ENCODE data around the gene LDB2. TPM values are rescaled to one million over a fixed set of nuclear protein-coding genes. Genes with fewer than 3 reads are reported as not detected.
"Not testable (repeated sequence)": the region's sequence is repeated elsewhere in the genome, so short reads cannot be mapped to it uniquely, and the experiment has no call there.

Gene LDB2
- polyA plus RNA-seq (2012; ENCODE audit: missing spikeins), result not detected

DNA sequence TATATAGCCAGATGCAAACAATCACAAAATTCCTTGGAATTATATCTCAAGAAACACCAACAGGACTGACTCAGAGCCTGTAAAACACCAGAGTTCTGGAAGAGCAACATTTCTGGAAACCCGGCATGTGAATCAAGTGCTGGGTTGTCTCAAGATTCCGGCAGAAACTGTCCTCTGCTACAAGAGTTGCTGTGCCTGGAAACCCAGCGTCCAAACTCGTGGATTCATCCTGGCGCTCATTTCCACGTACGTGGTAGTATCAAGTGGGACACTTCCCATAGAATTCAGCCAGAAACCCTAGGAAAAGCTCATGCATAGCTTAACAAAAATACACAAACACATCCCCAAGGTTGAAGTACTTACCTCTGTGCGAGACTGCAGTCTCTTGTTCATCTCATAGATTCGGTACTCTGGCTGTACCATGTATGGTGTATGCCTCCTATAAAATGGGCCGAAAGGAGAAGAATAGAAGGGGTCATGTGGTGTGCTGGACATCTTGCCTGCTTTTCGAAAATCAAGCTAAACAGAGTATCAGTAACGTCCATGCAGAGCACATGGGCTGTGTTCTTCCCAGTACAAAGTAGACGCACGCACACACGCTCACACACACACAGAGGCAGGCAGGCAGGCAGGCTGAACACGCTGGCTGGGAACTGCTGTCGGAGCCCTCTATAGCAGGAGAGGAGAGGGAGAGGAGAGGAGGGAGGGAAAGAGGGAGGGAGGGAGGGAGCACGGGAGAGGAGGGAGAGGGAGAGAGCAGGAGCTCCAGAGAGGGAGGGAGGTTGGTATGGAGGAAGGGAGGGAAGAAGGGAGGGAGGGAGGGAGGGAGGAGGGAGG lies at the start of gene LDB2:
Gene LDB2, minus strand, starts transcription at position 655 of the 837 bp plus-strand sequence.
- DNase-seq (ENCODE audit: insufficient read length), result no peak
- TF ChIP-seq POLR2A (IDR thresholded peaks at IDR 0.05; ENCODE audit: low read depth, low read length) (no peak), POLR2AphosphoS5 (IDR thresholded peaks at IDR 0.05; ENCODE audit: low read depth, low read length) (no peak), TAF1 (IDR thresholded peaks at IDR 0.05; ENCODE audit: borderline replicate concordance, low read depth, low read length) (no peak)
- FAIRE-seq, result no peak

DNA sequence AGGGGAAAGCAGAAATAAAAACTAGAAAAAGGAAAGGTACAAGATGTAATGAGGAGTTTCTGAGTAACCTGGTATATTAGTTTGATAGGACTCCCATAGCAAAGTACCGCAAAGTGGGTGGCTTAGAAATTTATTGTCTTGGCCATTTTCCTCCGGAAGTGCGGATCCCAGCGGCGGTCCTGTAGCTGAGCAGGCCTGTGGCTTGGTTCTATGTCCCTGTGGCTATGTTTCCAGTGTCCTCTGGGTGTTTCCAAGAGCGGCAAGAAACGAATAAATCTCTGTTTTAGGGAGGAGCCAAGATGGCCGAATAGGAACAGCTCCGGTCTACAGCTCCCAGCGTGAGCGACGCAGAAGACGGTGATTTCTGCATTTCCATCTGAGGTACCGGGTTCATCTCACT lies 44.0 kb upstream of the LDB2 start:
- FAIRE-seq, result no peak
- TF ChIP-seq POLR2A (IDR thresholded peaks at IDR 0.05; ENCODE audit: low read depth, low read length), result no peak
- TF ChIP-seq TAF1 (IDR thresholded peaks at IDR 0.05; ENCODE audit: borderline replicate concordance, low read depth, low read length), result no peak
- no peak for TF ChIP-seq POLR2AphosphoS5 (IDR thresholded peaks at IDR 0.05; ENCODE audit: low read depth, low read length)
- DNase-seq (ENCODE audit: insufficient read length), result no peak

DNA sequence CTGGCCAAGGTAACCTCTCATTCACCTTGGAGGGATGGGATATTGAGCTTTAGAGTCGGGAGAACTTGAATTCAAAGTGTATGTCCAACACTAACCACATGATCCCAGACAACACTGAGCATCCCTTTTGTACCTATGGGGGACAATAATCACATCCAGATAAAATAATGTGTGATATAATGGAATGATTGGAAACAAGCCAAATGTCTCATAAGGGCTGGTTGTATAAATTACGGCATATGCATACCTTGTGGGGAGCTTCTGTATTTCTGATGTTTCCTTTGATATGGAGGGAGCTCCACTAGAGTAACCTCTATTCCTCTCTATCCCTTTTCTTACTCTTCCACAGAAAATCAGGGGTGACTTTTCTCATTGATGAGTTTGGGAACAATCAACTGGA lies 40.7 kb upstream of the LDB2 start:
- no peak for FAIRE-seq
- no peak for DNase-seq (ENCODE audit: insufficient read length)
- no peak for TF ChIP-seq POLR2A (IDR thresholded peaks at IDR 0.05; ENCODE audit: low read depth, low read length)

DNA sequence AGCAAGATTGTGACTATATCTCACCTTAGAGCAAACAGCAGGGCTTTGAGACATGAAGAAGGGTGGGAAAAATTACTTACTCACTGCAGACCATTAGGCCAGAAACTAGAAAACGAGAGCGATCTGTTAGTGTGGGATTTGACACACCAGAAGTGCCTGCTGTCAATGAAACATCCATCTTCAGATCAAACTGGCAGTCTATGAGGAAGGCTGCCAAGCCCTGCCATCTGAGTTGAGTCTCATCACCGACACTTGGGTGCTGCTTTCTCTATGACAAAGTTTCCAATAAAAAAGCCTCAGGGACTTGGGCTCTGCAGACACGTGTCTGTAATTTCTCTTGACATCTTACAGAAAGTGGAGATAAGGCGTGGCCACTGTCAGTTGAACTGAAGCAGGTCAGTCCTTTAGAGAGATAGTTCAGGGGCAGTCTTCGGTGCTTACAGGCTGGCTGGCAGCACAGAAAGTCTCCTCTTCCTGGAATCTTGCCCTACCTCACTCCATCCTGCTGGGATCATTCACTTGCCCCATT lies 40.1 kb upstream of the LDB2 start:
- no peak for TF ChIP-seq TAF1 (IDR thresholded peaks at IDR 0.05; ENCODE audit: borderline replicate concordance, low read depth, low read length)
- no peak for TF ChIP-seq POLR2AphosphoS5 (IDR thresholded peaks at IDR 0.05; ENCODE audit: low read depth, low read length)
- no peak for TF ChIP-seq POLR2A (IDR thresholded peaks at IDR 0.05; ENCODE audit: low read depth, low read length)
- FAIRE-seq, result no peak
- no peak for DNase-seq (ENCODE audit: insufficient read length)

DNA sequence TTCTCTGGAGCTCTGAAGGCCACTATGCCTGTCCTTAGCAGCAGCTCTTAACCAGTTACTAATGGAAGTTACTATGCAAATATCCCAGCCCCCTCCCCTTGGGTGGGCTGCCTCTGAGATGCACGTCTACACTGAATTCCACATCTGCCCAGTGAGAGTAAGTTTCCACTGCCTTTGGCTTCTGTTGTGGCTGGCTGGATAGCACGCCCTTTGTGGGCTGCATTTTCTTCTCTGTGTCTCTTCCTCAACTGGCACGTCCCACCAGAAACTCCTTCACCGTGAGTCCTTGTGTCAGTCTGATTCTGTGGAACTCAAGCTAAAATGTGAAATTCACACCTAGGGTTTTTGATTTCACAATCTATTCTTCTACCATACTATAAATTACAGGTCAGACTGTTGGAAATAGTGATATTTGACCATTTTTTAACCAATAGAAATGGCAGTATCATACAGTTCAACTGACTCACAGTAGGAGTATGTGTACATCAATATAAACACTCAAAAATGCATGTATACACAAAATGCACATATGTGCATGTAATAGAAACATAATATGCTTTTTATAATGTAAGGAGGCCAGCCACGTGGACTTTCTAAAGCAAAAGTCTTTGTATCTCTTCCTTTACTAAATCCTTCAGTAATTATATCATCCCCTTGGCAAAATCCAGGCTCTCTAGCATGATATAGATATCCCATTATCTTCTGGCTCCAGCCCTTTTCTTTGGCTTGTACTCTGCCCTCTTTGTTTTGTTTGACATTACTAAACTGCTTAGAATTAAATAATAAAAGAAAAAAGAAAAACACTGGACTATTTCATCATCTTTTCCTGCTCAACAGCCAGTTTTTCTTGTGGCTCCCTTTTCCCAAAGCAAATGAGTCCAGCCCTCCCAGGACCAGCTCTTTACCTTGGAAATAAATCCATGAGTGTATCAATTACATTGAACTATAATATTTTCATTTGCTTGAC lies 33.2 kb upstream of the LDB2 start:
- TF ChIP-seq TAF1 (IDR thresholded peaks at IDR 0.05; ENCODE audit: borderline replicate concordance, low read depth, low read length) (no peak), POLR2A (IDR thresholded peaks at IDR 0.05; ENCODE audit: low read depth, low read length) (no peak), POLR2AphosphoS5 (IDR thresholded peaks at IDR 0.05; ENCODE audit: low read depth, low read length) (no peak)
- FAIRE-seq, result peak; percentile 33
- DNase-seq (ENCODE audit: insufficient read length), result no peak

DNA sequence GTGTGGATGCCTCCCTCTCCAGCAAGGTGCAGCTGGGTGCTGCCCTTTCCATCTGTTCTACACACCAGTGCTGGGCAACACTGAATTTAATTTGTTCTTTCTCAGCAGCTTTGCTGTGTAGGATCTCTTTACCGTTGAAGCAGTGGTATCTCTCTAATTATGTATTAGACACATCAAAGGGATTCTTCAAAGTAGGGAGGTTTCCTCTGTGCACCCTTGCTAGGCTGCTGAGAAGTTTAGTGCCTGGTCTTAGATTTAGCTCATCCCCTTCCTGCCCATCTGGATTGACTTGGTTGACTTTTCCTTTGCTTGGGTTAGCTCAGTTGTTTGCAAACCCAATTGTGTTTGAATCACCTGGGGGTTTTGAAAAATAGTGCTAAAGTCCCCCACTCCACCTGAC lies 27.8 kb upstream of the LDB2 start:
- DNase-seq (ENCODE audit: insufficient read length), result no peak
- no peak for FAIRE-seq
- TF ChIP-seq POLR2A (IDR thresholded peaks at IDR 0.05; ENCODE audit: low read depth, low read length), result no peak
- no peak for TF ChIP-seq POLR2AphosphoS5 (IDR thresholded peaks at IDR 0.05; ENCODE audit: low read depth, low read length)
- no peak for TF ChIP-seq TAF1 (IDR thresholded peaks at IDR 0.05; ENCODE audit: borderline replicate concordance, low read depth, low read length)

DNA sequence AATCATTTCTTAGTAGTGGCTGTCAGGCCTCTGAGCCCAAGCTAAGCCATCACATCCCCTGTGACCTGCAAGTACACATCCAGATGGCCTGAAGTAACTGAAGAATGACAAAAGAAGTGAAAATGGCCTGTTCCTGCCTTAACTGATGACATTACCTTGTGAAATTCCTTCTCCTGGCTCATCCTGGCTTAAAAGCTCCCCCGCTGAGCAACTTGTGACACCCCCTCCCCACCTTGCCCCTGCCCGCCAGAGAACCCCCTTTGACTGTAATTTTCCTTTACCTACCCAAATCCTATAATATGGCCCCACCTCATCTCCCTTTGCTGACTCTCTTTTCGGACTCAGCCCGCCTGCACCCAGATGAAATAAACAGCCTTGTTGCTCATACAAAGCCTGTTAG lies 20.3 kb upstream of the LDB2 start:
- FAIRE-seq; DNase-seq (ENCODE audit: insufficient read length): not testable (repeated sequence)

DNA sequence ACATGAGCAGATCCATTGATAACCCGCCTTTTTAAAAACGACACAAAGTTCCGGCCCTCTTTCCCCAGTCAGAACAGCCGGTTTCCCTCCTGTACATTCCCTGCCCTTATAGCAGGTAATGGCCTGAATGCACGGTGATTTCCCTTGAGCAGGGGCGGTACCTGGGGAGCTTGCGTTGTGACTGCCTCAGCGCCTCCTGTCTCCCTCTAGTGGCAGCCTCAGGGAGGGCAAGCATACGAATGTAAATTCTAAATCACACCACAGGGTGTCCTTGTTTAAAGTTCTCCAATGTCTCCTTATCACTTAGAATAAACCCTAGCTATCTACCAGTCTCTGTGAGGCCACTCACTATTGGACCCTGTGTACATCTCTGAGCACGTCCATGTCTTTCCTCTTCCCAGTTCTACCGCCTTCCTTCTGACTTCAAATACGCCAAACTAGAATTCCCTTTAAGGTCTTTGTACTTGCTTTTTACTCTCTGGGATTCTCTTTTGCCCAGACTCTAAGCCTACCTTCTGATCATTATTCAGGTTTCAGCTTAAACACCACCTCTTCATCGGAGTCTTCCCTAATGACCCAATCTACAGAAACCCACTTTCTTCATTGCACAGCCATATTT lies 18.4 kb upstream of the LDB2 start:
- FAIRE-seq (peak; percentile 88), DNase-seq (ENCODE audit: insufficient read length) (peak; percentile 34)
- TF ChIP-seq POLR2AphosphoS5 (IDR thresholded peaks at IDR 0.05; ENCODE audit: low read depth, low read length) (no peak), POLR2A (IDR thresholded peaks at IDR 0.05; ENCODE audit: low read depth, low read length) (no peak), TAF1 (IDR thresholded peaks at IDR 0.05; ENCODE audit: borderline replicate concordance, low read depth, low read length) (no peak)

DNA sequence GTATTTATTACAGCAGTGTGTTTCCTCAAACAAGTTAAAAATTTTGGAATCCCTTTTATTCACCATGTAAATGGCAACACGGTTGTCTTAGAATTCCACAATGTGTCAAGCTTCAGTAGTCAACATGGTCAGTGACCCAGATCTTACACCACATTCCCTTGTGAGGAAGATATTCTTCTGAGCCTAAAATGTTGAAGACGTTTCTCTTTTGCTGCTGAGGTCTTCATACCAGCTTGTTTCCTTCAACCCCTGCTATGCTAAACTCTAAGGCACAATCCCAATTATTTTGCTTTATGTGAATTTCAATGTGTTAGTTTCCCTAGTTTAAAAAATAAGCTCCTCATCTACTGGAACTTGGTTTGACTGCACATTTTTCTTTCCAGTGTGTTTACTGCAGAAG lies 17.6 kb upstream of the LDB2 start:
- TF ChIP-seq POLR2A (IDR thresholded peaks at IDR 0.05; ENCODE audit: low read depth, low read length) (no peak), POLR2AphosphoS5 (IDR thresholded peaks at IDR 0.05; ENCODE audit: low read depth, low read length) (no peak), TAF1 (IDR thresholded peaks at IDR 0.05; ENCODE audit: borderline replicate concordance, low read depth, low read length) (no peak)
- FAIRE-seq (no peak), DNase-seq (ENCODE audit: insufficient read length) (no peak)

DNA sequence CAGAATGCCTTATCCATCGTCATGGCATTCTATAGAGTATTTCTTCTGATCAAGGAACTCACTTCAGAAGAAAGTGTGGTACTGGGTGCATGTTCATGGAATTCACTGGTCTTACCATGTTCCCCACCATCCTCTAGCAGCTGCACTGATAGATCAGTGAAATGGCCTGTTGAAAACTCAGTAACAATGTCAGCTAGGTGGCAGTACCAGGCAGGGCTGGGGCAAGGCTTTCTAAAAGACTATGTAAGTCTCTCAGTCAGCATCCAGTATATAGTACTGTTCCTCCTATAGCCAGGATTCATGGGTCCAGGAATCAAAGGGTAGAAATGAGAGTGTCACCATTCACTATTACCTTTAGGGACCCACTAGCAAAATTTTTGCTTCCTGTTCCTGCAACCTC lies 15.8 kb upstream of the LDB2 start:
- DNase-seq (ENCODE audit: insufficient read length) (no peak), FAIRE-seq (no peak)
- TF ChIP-seq TAF1 (IDR thresholded peaks at IDR 0.05; ENCODE audit: borderline replicate concordance, low read depth, low read length) (no peak), POLR2AphosphoS5 (IDR thresholded peaks at IDR 0.05; ENCODE audit: low read depth, low read length) (no peak), POLR2A (IDR thresholded peaks at IDR 0.05; ENCODE audit: low read depth, low read length) (no peak)

DNA sequence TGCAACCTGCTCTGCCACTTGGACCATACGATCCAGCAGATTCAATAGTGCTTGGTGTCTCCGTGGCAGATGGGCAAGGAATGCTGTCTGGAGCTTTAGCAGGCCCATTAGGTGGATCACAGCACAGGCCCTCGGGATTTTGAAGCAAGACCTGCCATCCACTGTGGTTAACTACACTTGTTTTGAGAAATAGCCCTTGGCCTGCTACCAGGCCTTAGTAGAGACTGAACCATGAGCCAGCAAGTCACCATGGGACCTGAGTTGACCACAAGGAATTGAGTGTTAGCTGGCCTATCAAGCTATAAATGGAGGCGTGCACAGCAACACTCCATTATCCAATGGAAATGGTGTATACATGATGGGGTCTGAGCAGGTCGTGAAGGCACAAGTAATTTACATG lies 14.5 kb upstream of the LDB2 start:
- DNase-seq (ENCODE audit: insufficient read length) (no peak), FAIRE-seq (no peak)
- TF ChIP-seq POLR2A (IDR thresholded peaks at IDR 0.05; ENCODE audit: low read depth, low read length), result no peak
- no peak for TF ChIP-seq POLR2AphosphoS5 (IDR thresholded peaks at IDR 0.05; ENCODE audit: low read depth, low read length)
- no peak for TF ChIP-seq TAF1 (IDR thresholded peaks at IDR 0.05; ENCODE audit: borderline replicate concordance, low read depth, low read length)
